H1 (cell line): ENCODE results near the gene ADCY1.

Experiments
- ASH2L ChIP-seq: fragments of 200-600, 300-600 bp; sonication (generic); IDR thresholded peaks from one replicate; pipeline ENCODE4 v1.7.1; 2017; ENCODE audit warnings: low read length
- EP300 ChIP-seq, 2 experiments: IDR thresholded peaks; 1 replicate in 1 of 2; 2 replicates in 1 of 2; pipeline ENCODE4 v1.6.1; 2011 to 2012; ENCODE audit warnings: low read depth in 2 of 2, low read length in 2 of 2, mild to moderate bottlenecking in 2 of 2, borderline replicate concordance in 1 of 2, inconsistent platforms in 1 of 2, moderate library complexity in 1 of 2
- GABPA ChIP-seq: IDR thresholded peaks from 2 replicates; pipeline ENCODE4 v1.6.1; 2011; ENCODE audit warnings: mild to moderate bottlenecking, low read length, moderate library complexity, borderline replicate concordance; ENCODE audit not compliant: insufficient read depth
- JUND ChIP-seq: IDR thresholded peaks from 2 replicates; pipeline ENCODE4 v1.6.1; 2011; ENCODE audit warnings: mild to moderate bottlenecking, improper control_type of control experiment, low read length
- TAF1 ChIP-seq: IDR thresholded peaks from 2 replicates; pipeline ENCODE4 v1.6.1; 2011; ENCODE audit warnings: mild to moderate bottlenecking, low read depth, low read length
- TF ChIP-seq, protein P1 (sequence below), 3 experiments: IDR thresholded peaks; 1 replicate in 2 of 3; 2 replicates in 1 of 3; pipeline versions ENCODE4 v1.5.1 to v1.6.1; 2011; ENCODE audit warnings: low read length in 3 of 3, mild to moderate bottlenecking in 3 of 3, inconsistent platforms in 2 of 3, low read depth in 1 of 3, moderate library complexity in 1 of 3; ENCODE audit not compliant: insufficient read depth in 1 of 3; ENCODE audit errors: control extremely low read depth in 1 of 3

DNA sequence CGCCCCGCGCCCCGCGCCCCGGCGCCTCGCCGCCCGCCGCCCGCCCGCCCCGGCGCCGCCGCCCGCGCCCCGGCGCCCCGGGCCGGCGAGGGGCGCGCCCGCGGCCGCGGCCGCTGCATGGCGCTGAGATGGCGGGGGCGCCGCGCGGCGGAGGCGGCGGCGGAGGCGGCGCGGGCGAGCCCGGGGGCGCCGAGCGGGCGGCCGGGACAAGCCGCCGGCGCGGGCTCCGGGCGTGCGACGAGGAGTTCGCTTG lies 174 bp downstream of the ADCY1 start:
- TF ChIP-seq ASH2L (no peak), JUND (no peak), TAF1 (0 out of 2 replicates have a peak, but pooled peaks have one; percentile 23), EP300 (IDR thresholded peaks at IDR 0.05; ENCODE audit: borderline replicate concordance in 1 of 2, low read depth in 2 of 2, low read length in 2 of 2) (no peak), GABPA (no peak)
- TF ChIP-seq, protein P1, sequence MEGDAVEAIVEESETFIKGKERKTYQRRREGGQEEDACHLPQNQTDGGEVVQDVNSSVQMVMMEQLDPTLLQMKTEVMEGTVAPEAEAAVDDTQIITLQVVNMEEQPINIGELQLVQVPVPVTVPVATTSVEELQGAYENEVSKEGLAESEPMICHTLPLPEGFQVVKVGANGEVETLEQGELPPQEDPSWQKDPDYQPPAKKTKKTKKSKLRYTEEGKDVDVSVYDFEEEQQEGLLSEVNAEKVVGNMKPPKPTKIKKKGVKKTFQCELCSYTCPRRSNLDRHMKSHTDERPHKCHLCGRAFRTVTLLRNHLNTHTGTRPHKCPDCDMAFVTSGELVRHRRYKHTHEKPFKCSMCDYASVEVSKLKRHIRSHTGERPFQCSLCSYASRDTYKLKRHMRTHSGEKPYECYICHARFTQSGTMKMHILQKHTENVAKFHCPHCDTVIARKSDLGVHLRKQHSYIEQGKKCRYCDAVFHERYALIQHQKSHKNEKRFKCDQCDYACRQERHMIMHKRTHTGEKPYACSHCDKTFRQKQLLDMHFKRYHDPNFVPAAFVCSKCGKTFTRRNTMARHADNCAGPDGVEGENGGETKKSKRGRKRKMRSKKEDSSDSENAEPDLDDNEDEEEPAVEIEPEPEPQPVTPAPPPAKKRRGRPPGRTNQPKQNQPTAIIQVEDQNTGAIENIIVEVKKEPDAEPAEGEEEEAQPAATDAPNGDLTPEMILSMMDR (IDR thresholded peaks at IDR 0.05; ENCODE audit: control extremely low read depth in 1 of 3, insufficient read depth in 1 of 3, low read depth in 1 of 3, low read length in 3 of 3), result no peak
